Ovary (tissue), 3 donors: ENCODE results near the gene NKIRAS2.

ENCODE experiments used
- CTCF ChIP-seq, 3 donors: fragments of 450-650 bp in 2 of 3; fragments of 200-600 bp in 1 of 3; IDR thresholded peaks; one replicate each; pipeline versions ENCODE4 v1.5.1 to v1.8.0; 2016 to 2022; ENCODE audit warnings: antibody characterized with exemption in 3 of 3, mild to moderate bottlenecking in 1 of 3
- EP300 ChIP-seq: sonication (generic); formaldehyde crosslinking; IDR thresholded peaks from one replicate; pipeline ENCODE4 v1.6.1; 2017; ENCODE audit warnings: antibody characterized with exemption
- POLR2A ChIP-seq: fragments of 450-650 bp; IDR thresholded peaks from one replicate; pipeline ENCODE4 v1.6.1; 2017; ENCODE audit warnings: antibody characterized with exemption, mild to moderate bottlenecking, moderate library complexity
- donor health status: DM: no; HTN: no; CAD: no.

- TF ChIP-seq CTCF (IDR thresholded peaks at IDR 0.05) (no peak), EP300 (no peak), POLR2A (no peak)
Measured at GRCh38 chr17:42055496-42055895, 35.6 kb downstream of the NKIRAS2 start.
